Activated CD4-positive, alpha-beta T cell treated with anti-CD3 and anti-CD28 coated beads, Interleukin-2, amount 50 U/mL, for 48 hours (primary cell): ENCODE measurements around the gene COA3.
"Not testable (repeated sequence)": the region's sequence is repeated elsewhere in the genome, so short reads cannot be mapped to it uniquely, and the experiment has no call there.

ENCODE experiments used
- DNase-seq, 2 experiments: peaks; one replicate each; pipeline ENCODE4 v3.0.0-alpha.2; 2020

Gene COA3

GRCh38 chr17:42780851-42781638 is 17.5 kb downstream of the COA3 start:
- no peak for DNase-seq

- no peak for DNase-seq
Measured at GRCh38 chr17:42779936-42780850, 18.3 kb downstream of the COA3 start, which contains the start of gene WNK4. Gene WNK4 (plus strand): TSS chr17:42780610. CDS start chr17:42780699, 89 bp downstream.

- DNase-seq: no peak
Measured at GRCh38 chr17:42779304-42779935, 19.1 kb downstream of the COA3 start.

- DNase-seq: no peak
Measured at GRCh38 chr17:42778570-42778969, 19.9 kb downstream of the COA3 start.

- no peak for DNase-seq
Measured at GRCh38 chr17:42775534-42776098, 22.9 kb downstream of the COA3 start.

- no peak for DNase-seq
Measured at GRCh38 chr17:42774066-42774745, 24.3 kb downstream of the COA3 start.

GRCh38 chr17:42773290-42774035 is 25.0 kb downstream of the COA3 start, which contains the start of gene VPS25:
Gene VPS25 (plus strand): TSS chr17:42773449. CDS start chr17:42773476, 27 bp downstream.
- peak; percentile 74 to 77 for DNase-seq

GRCh38 chr17:42772945-42773289 is 25.6 kb downstream of the COA3 start:
- no peak for DNase-seq

- not testable (repeated sequence) for DNase-seq
Measured at GRCh38 chr17:42769964-42770363, 28.5 kb downstream of the COA3 start.

GRCh38 chr17:42768006-42768405 is 30.5 kb downstream of the COA3 start:
- DNase-seq: not testable (repeated sequence)

GRCh38 chr17:42767512-42767911 is 31.0 kb downstream of the COA3 start:
- no peak for DNase-seq

GRCh38 chr17:42766124-42766523 is 32.4 kb downstream of the COA3 start:
- no peak for DNase-seq

- no peak for DNase-seq
Measured at GRCh38 chr17:42761638-42762037, 36.9 kb downstream of the COA3 start.

- no peak for DNase-seq
Measured at GRCh38 chr17:42760652-42761581, 37.6 kb downstream of the COA3 start, which contains the start of gene RAMP2. Gene RAMP2 (plus strand): TSS chr17:42761227. CDS start chr17:42761262, 35 bp downstream.

- DNase-seq: no peak
Measured at GRCh38 chr17:42759982-42760651, 38.4 kb downstream of the COA3 start.

GRCh38 chr17:42754782-42755181 is 43.7 kb downstream of the COA3 start:
- no peak for DNase-seq

GRCh38 chr17:42751628-42752027 is 46.9 kb downstream of the COA3 start:
- DNase-seq: no peak

- DNase-seq: no peak
Measured at GRCh38 chr17:42750739-42751344, 47.7 kb downstream of the COA3 start.
